Measurements from ENCODE around the gene NOL7.

DNA sequence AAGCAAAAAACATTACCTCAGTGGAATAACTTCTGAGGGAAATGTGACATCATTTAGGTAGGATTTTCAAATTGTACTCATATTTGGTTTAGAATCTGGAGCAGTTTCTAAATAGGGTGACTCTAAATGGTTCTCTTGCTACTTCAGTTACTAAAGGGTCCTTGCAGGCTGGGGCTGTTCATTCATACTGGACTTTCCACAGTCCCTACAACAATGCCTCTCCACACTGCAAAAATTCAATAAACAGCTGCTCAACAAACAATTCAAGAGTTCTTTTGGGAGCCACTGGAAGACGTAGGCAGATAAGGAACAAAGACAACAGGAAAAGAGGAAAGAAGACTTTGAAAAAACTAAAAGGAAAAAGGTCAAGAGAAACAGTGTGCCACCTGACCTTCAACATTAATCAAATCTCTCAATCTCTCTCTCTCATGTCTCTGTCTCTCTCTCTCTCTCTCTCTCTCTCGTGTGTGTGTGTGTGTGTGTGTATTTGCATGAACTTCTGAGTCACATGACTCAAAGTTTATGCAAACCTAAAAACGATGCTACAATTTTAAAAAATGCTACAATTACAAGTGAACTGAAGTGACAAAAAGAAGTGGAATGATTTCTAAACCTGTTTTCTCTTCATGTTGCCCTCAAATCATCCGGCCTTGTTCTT lies 14.5 kb downstream of the NOL7 start:
- TF ChIP-seq, protein P1, sequence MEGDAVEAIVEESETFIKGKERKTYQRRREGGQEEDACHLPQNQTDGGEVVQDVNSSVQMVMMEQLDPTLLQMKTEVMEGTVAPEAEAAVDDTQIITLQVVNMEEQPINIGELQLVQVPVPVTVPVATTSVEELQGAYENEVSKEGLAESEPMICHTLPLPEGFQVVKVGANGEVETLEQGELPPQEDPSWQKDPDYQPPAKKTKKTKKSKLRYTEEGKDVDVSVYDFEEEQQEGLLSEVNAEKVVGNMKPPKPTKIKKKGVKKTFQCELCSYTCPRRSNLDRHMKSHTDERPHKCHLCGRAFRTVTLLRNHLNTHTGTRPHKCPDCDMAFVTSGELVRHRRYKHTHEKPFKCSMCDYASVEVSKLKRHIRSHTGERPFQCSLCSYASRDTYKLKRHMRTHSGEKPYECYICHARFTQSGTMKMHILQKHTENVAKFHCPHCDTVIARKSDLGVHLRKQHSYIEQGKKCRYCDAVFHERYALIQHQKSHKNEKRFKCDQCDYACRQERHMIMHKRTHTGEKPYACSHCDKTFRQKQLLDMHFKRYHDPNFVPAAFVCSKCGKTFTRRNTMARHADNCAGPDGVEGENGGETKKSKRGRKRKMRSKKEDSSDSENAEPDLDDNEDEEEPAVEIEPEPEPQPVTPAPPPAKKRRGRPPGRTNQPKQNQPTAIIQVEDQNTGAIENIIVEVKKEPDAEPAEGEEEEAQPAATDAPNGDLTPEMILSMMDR (IDR thresholded peaks at IDR 0.05) = no peak
- TF ChIP-seq EZH2phosphoT487 (IDR thresholded peaks at IDR 0.05) (no peak), EZH2 (IDR thresholded peaks at IDR 0.05) (no peak)

All from neural progenitor cell (in vitro differentiated cells).